ENCODE results near the gene SLC39A2. TPM values are rescaled to one million over a fixed set of nuclear protein-coding genes. Genes with fewer than 3 reads are reported as not detected.
"Not testable (repeated sequence)": the region's sequence is repeated elsewhere in the genome, so short reads cannot be mapped to it uniquely, and the experiment has no call there.

Gene SLC39A2
- total RNA-seq, 2 donors from 2014 or later = 0.35 to 0.46 TPM

DNA sequence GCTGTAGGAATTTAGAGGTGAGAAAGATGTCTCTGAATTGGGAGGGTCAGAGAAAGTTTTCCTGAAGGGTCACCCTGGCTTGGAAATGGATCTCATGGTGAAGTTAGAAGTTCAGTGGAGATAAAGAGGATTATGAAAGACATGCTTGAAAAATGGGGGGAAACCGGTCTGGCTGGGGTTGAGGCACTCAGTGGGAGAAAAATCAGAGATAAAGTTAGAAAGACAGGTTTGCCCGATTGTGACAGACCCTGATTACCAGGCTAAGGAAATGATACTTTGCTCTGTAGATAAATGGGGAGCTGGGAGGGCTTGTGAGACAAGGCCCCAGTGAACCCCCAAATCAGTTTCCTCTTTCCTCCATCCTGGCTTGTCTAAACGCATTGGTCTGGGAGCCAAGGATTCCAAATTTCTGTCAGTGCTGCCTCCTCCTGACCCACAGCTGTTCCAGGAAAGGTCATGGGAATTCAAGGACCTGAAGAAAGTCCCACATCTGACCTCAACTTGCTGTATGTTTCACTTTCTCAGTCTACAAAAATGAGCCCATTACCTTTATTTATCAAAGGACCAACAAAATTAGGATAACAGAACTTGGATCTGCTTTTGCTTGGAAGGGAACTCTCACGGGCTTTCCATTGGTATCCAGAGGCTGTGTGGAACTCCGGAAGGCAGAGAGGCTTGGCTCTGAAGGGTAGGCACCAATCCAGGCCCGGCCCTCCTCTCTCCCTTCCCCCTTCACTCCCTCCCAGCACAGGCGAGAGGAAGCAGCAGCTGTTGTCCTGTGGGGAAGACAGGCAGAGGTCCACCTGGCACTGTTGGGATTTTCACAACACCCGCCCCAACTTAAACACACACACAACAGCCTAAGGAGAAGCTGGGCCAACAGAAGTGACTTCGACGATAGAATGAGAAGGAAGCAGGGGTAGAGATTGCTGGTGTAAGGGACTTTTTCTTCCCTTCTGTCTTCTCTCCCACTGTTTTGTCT is 39.6 kb downstream of the SLC39A2 start:
- Histone ChIP-seq H3K27ac (ENCODE audit: low read depth, low read length) (peak overlapping the region; percentile 48), H3K4me1 (ENCODE audit: control insufficient read depth, insufficient read depth, low read length) (peaks cover 4% of the 10 kb centered on the region), H3K9me3 (ENCODE audit: control insufficient read depth, low read length) (no peaks in the 10 kb centered on the region), H3K27me3 (ENCODE audit: control insufficient read depth, insufficient read depth, low read length, poor library complexity, severe bottlenecking) (peaks cover 8% of the 10 kb centered on the region), H3K4me3 (ENCODE audit: low read length) (peak overlapping the region; percentile 31), H3K9ac (ENCODE audit: extremely low read depth, low read length, poor library complexity, severe bottlenecking) (no peak overlapping the region), H3K36me3 (ENCODE audit: control insufficient read depth, insufficient read depth, low read length) (no peaks in the 10 kb centered on the region)
- H3K27ac Mint-ChIP-seq = peak overlapping the region; percentile 2
- no peaks in the 10 kb centered on the region for H3K36me3 Mint-ChIP-seq (ENCODE audit: low read depth)
- H3K27me3 Mint-ChIP-seq (ENCODE audit: insufficient read depth) = peaks cover 30% of the 10 kb centered on the region
- 51 to 52% methylated on average over 5 to 7 of the region's 10 CpGs for WGBS, 2 experiments (ENCODE audit: insufficient coverage in 1 of 2, insufficient read length in 1 of 2)
- peaks cover 27% of the 10 kb centered on the region for H3K4me1 Mint-ChIP-seq
- no peaks in the 10 kb centered on the region for H3K9me3 Mint-ChIP-seq
- H3K4me3 Mint-ChIP-seq = no peak overlapping the region
- peak; percentile 85 for DNase-seq
- TF ChIP-seq, protein P1, sequence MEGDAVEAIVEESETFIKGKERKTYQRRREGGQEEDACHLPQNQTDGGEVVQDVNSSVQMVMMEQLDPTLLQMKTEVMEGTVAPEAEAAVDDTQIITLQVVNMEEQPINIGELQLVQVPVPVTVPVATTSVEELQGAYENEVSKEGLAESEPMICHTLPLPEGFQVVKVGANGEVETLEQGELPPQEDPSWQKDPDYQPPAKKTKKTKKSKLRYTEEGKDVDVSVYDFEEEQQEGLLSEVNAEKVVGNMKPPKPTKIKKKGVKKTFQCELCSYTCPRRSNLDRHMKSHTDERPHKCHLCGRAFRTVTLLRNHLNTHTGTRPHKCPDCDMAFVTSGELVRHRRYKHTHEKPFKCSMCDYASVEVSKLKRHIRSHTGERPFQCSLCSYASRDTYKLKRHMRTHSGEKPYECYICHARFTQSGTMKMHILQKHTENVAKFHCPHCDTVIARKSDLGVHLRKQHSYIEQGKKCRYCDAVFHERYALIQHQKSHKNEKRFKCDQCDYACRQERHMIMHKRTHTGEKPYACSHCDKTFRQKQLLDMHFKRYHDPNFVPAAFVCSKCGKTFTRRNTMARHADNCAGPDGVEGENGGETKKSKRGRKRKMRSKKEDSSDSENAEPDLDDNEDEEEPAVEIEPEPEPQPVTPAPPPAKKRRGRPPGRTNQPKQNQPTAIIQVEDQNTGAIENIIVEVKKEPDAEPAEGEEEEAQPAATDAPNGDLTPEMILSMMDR (conservative IDR thresholded peaks at IDR 0.05) = no peak

DNA sequence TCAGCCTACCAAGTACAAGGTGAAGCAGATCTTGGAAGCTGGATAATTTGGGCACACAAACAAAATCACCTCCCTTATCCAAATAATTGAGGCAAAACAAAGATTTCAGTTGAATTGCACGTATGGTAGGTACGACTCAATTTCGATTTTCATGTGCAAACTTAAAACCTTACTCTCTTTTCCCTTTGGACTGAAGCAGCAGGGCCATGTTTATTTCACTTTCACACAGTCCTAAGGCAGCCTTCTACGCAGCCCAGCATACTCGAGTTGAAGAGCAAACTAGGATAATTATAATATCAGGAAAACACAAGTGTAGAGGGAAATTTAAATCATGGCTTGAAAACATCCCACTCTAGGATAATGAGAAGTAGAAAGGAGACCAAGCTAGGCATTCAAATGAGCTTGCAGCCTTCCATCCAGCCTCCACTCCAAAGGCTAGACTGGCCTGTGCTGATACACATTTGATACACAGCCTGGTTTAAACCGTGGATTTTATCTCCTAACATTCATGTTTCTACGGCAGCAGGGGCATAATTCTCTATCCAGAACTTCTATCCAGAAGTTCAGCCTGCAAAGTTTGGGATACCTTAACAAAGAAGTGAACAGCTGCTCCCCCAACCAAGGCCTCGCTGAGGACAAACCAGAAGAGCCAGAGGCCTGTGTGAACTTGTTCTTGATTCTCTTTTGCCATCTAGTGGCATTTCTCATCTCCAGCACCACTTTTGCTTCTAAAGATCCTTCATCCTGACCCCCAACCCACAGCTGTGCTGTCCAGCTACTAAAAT is 40.7 kb downstream of the SLC39A2 start:
- no peak overlapping the region for H3K27ac Mint-ChIP-seq
- no peak overlapping the region for H3K27ac ChIP-seq (ENCODE audit: low read depth, low read length)

DNA sequence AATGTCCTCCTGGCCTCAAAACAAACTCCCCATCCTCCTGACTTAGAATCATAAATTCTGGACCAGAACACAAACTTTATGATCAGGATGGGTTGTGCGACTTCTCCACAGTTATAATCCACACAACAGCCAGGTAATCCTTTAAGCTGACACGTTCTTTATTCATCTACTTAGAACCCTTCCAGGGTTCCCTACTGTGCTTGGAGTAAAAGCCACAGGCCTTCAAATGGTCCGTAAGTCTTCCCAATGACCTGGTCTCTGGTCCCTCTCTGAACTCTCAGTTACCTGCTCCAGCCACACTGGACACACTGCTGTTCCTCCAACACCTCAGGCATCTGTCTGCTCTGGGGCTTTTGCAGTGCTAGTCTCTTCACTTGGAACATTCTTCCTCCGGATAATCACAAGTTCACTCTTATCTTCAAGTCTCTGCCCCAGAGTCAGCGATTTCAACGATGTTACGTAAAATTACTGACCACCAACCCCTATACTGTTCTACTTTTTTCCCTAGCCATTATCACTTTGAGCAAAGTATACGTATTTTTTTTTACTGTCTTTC is 41.4 kb downstream of the SLC39A2 start:
- Histone ChIP-seq H3K27me3 (ENCODE audit: control insufficient read depth, insufficient read depth, low read length, poor library complexity, severe bottlenecking) (peaks cover 8% of the 10 kb centered on the region), H3K36me3 (ENCODE audit: control insufficient read depth, insufficient read depth, low read length) (no peaks in the 10 kb centered on the region), H3K27ac (ENCODE audit: low read depth, low read length) (no peak overlapping the region), H3K4me3 (ENCODE audit: low read length) (no peak overlapping the region), H3K4me1 (ENCODE audit: control insufficient read depth, insufficient read depth, low read length) (peaks cover 4% of the 10 kb centered on the region), H3K9ac (ENCODE audit: extremely low read depth, low read length, poor library complexity, severe bottlenecking) (no peak overlapping the region), H3K9me3 (ENCODE audit: control insufficient read depth, low read length) (no peaks in the 10 kb centered on the region)
- H3K36me3 Mint-ChIP-seq (ENCODE audit: low read depth) = no peaks in the 10 kb centered on the region
- TF ChIP-seq, protein P1 (conservative IDR thresholded peaks at IDR 0.05) = no peak
- H3K27ac Mint-ChIP-seq = no peak overlapping the region
- WGBS, 2 experiments (ENCODE audit: insufficient coverage in 1 of 2, insufficient read length in 1 of 2) = 79% methylated on average over 7 to 8 of the region's 8 CpGs
- DNase-seq = no peak
- no peak overlapping the region for H3K4me3 Mint-ChIP-seq
- H3K9me3 Mint-ChIP-seq = no peaks in the 10 kb centered on the region
- peaks cover 27% of the 10 kb centered on the region for H3K27me3 Mint-ChIP-seq (ENCODE audit: insufficient read depth)
- peaks cover 27% of the 10 kb centered on the region for H3K4me1 Mint-ChIP-seq

More for the DNA sequence above, 40.7 kb downstream of the SLC39A2 start:
- no peak overlapping the region for H3K9ac ChIP-seq (ENCODE audit: extremely low read depth, low read length, poor library complexity, severe bottlenecking)
- peaks cover 8% of the 10 kb centered on the region for H3K27me3 ChIP-seq (ENCODE audit: control insufficient read depth, insufficient read depth, low read length, poor library complexity, severe bottlenecking)
- Mint-ChIP-seq H3K27me3 (ENCODE audit: insufficient read depth) (peaks cover 30% of the 10 kb centered on the region), H3K4me3 (no peak overlapping the region), H3K9me3 (no peaks in the 10 kb centered on the region), H3K4me1 (peaks cover 27% of the 10 kb centered on the region), H3K36me3 (ENCODE audit: low read depth) (no peaks in the 10 kb centered on the region)
- H3K9me3 ChIP-seq (ENCODE audit: control insufficient read depth, low read length) = no peaks in the 10 kb centered on the region
- peak; percentile 79 for DNase-seq
- 64 to 81% methylated on average over 6 to 8 of the region's 8 CpGs for WGBS, 2 experiments (ENCODE audit: insufficient coverage in 1 of 2, insufficient read length in 1 of 2)
- H3K4me1 ChIP-seq (ENCODE audit: control insufficient read depth, insufficient read depth, low read length) = peaks cover 4% of the 10 kb centered on the region
- no peaks in the 10 kb centered on the region for H3K36me3 ChIP-seq (ENCODE audit: control insufficient read depth, insufficient read depth, low read length)
- TF ChIP-seq, protein P1 (conservative IDR thresholded peaks at IDR 0.05) = peak; percentile 84
- no peak overlapping the region for H3K4me3 ChIP-seq (ENCODE audit: low read length)

DNA sequence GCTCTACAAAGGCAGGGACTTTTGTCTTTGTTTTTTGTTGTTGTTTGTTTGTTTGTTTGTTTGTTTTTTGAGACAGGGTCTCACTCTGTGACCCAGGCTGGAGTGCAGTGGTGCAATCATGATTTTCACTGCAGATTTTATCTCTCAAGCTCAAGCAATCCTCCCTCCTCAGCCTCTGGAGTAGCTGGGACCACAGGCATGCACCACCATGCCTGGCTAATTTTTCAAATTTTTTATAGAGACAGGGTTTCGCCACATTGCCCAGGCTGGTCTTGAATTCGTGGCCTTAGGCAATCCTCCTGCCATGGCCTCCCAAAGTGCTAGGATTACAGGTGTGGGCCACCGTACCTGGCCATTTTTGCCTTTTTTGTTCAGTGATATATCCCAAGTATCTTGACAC is 41.8 kb downstream of the SLC39A2 start:
- not testable (repeated sequence) for H3K27ac Mint-ChIP-seq; H3K4me3 ChIP-seq (ENCODE audit: low read length); H3K27me3 ChIP-seq (ENCODE audit: control insufficient read depth, insufficient read depth, low read length, poor library complexity, severe bottlenecking); H3K36me3 ChIP-seq (ENCODE audit: control insufficient read depth, insufficient read depth, low read length); H3K9me3 ChIP-seq (ENCODE audit: control insufficient read depth, low read length); H3K27ac ChIP-seq (ENCODE audit: low read depth, low read length); H3K9me3 Mint-ChIP-seq; H3K36me3 Mint-ChIP-seq (ENCODE audit: low read depth); H3K9ac ChIP-seq (ENCODE audit: extremely low read depth, low read length, poor library complexity, severe bottlenecking); DNase-seq; H3K4me3 Mint-ChIP-seq; H3K4me1 ChIP-seq (ENCODE audit: control insufficient read depth, insufficient read depth, low read length)
- H3K27me3 Mint-ChIP-seq (ENCODE audit: insufficient read depth) = peaks cover 27% of the 10 kb centered on the region
- WGBS, 2 experiments (ENCODE audit: insufficient coverage in 1 of 2, insufficient read length in 1 of 2) = 91 to 93% methylated on average over 3 of the region's 3 CpGs
- peaks cover 27% of the 10 kb centered on the region for H3K4me1 Mint-ChIP-seq
